ENCODE data around the gene DYNLT1. TPM values are rescaled to one million over a fixed set of nuclear protein-coding genes. Genes with fewer than 3 reads are reported as not detected.

The DYNLT1 gene
- total RNA-seq, 6 experiments from 2014 or later = 163 to 185 (median 170) TPM

DNA sequence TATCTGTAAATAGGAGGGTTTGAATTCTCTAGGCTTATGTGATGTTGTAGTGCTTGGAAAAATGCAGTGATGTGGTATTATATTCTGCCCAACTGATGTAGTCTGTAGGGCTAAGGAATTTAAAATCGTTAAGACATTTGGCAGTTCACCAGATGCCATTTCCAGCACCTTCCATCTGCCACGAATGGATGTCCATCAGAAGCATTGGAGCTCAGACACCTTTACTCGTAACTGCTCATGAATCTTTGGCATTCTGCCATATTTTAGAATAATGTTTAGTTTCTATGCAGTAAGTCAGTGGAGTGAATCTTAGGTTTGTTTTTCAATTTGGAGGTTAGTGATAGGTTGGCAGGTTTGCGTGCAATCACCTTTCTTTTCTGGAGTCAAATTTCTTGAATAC, 3.0 kb upstream of the DYNLT1 start:
- H3K4me1 Mint-ChIP-seq (ENCODE audit: low read depth) = peaks cover 61% of the 10 kb centered on the region
- TF ChIP-seq, protein P1, sequence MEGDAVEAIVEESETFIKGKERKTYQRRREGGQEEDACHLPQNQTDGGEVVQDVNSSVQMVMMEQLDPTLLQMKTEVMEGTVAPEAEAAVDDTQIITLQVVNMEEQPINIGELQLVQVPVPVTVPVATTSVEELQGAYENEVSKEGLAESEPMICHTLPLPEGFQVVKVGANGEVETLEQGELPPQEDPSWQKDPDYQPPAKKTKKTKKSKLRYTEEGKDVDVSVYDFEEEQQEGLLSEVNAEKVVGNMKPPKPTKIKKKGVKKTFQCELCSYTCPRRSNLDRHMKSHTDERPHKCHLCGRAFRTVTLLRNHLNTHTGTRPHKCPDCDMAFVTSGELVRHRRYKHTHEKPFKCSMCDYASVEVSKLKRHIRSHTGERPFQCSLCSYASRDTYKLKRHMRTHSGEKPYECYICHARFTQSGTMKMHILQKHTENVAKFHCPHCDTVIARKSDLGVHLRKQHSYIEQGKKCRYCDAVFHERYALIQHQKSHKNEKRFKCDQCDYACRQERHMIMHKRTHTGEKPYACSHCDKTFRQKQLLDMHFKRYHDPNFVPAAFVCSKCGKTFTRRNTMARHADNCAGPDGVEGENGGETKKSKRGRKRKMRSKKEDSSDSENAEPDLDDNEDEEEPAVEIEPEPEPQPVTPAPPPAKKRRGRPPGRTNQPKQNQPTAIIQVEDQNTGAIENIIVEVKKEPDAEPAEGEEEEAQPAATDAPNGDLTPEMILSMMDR (IDR thresholded peaks at IDR 0.05) = no peak
- H3K4me3 Mint-ChIP-seq = no peak overlapping the region; the same call in 1 of the 2 replicates
- no peaks in the 10 kb centered on the region for H3K9me3 Mint-ChIP-seq
- peaks cover 17% of the 10 kb centered on the region for H3K36me3 Mint-ChIP-seq (ENCODE audit: low read depth)
- peak overlapping the region; percentile 65 for H3K27ac Mint-ChIP-seq
- peaks cover 2% of the 10 kb centered on the region; the same call in 1 of the 2 replicates for H3K27me3 Mint-ChIP-seq (ENCODE audit: insufficient read depth)
- DNase-seq = no peak

DNA sequence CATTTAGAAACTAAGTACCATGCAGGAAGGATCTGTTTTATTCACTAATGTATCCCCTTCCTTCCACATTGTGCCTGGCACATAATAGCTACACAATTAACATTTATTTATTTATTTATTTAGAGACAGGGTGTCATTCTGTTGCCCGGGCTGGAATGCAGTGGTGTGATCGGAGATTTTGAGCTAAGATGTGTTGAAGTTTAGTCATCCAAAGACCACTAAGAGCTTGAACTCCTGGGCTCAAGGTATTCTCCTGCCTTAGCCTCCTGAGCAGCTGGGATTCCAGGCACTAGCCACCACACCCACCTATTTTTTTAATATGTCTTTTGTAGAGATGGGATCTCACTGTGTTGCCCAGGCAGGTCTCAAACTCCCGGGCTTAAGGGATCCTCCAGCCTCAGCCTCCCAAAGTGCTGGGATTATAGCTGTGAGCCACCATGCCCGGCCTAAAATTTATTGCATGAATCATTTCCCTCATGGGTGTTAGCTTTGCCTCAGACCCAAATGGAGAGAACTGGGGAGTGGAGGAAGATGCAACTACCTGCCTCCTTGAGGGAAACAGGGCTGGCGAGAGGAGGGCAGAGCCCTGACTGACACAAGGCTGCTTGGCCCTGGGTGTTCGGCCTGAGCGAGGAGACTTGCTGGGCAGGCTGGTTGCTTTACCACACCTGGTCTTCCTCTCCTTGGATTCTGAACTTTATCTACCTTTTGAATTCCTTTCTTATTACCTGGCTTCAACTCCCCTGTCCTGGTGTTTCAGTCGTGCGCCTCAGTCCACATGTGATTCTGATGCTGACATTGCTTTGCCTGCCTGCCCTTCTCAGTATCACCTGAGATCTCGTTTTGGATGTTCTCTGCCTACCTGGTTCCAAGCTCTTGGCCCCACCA, 1.7 kb upstream of the DYNLT1 start:
- H3K9me3 Mint-ChIP-seq = no peaks in the 10 kb centered on the region
- H3K4me3 Mint-ChIP-seq = peak overlapping the region; percentile 92
- peaks cover 2% of the 10 kb centered on the region; the same call in 1 of the 2 replicates for H3K27me3 Mint-ChIP-seq (ENCODE audit: insufficient read depth)
- peaks cover 23% of the 10 kb centered on the region for H3K36me3 Mint-ChIP-seq (ENCODE audit: low read depth)
- TF ChIP-seq, protein P1 (IDR thresholded peaks at IDR 0.05) = no peak
- peaks cover 72% of the 10 kb centered on the region for H3K4me1 Mint-ChIP-seq (ENCODE audit: low read depth)
- DNase-seq = no peak
- H3K27ac Mint-ChIP-seq = peak overlapping the region; percentile 89

DNA sequence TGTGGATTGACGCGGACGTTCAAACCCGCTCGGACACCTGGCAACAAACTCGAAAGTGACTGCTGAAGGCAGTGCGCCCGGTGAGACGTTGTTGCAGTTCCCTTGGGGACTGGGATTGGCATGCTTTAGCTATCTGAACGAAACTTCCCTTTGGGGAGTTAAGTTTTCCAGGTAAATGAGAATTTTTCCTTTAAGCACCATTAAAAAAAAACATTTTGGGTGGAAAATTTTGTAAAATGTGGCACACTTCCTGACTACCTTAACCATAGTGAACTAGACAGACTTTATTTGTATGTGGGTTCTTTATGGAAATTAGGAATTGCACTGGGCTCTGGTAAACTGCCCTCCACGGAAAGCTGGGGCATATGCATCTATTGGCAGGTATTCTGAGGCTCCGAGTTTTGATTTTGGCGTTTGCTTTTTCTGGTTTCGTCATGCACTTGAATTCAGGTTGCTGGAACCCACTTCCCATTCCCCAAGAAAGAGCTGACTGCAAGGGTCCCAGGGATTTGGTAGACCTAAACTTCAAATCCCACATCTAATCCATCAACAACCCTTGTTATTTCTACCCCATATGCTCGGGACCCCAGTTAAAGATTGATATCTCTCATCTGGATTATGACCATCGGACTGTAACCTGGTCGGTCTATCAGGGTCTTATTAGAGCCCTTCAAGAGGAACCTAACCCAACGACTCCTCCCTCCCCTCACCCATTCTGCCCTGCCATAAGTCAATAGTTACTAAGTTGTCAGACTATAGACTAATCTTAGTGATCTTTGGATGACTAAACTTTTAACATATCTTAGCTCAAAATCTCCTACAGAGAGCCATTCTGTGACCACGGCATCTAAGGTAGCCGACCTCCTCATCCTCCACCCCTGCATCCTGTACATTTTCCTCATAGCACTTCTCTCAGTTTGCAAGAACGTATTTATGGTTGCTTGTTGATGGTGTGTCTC, 800 bp upstream of the DYNLT1 start:
- H3K27me3 Mint-ChIP-seq (ENCODE audit: insufficient read depth) = peaks cover 2% of the 10 kb centered on the region; the same call in 1 of the 2 replicates
- H3K4me1 Mint-ChIP-seq (ENCODE audit: low read depth) = peaks cover 81% of the 10 kb centered on the region
- H3K9me3 Mint-ChIP-seq = no peaks in the 10 kb centered on the region
- peaks cover 27% of the 10 kb centered on the region for H3K36me3 Mint-ChIP-seq (ENCODE audit: low read depth)
- no peak for DNase-seq
- H3K4me3 Mint-ChIP-seq = peak overlapping the region; percentile 92
- TF ChIP-seq, protein P1 (IDR thresholded peaks at IDR 0.05) = no peak
- H3K27ac Mint-ChIP-seq = peak overlapping the region; percentile 89

DNA sequence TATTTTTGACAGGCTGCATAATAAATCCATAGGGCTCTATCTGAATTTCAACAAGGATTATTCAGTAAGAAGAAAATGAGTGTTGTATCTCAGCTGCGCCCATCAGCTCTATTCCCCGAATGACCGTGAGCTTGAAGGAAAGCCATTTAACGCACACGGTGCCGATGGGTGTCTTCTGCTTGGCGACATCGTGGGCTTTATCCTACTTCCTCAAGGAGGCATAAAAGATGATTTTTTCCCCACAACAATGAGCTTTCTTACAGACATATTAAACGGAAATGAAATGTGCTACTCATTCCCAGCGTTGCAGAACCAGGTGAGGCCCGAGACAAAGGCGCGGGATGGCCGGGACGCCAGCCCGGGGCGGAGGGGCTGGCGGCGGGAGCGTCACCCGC, 710 bp downstream of the DYNLT1 start:
- no peak for DNase-seq
- Mint-ChIP-seq H3K27me3 (ENCODE audit: insufficient read depth) (peaks cover 2% of the 10 kb centered on the region; the same call in 1 of the 2 replicates), H3K9me3 (no peaks in the 10 kb centered on the region), H3K36me3 (ENCODE audit: low read depth) (peaks cover 36% of the 10 kb centered on the region), H3K4me1 (ENCODE audit: low read depth) (peaks cover 80% of the 10 kb centered on the region), H3K4me3 (peak overlapping the region; percentile 98), H3K27ac (peak overlapping the region; percentile 96)
- TF ChIP-seq, protein P1 (IDR thresholded peaks at IDR 0.05) = no peak

DNA sequence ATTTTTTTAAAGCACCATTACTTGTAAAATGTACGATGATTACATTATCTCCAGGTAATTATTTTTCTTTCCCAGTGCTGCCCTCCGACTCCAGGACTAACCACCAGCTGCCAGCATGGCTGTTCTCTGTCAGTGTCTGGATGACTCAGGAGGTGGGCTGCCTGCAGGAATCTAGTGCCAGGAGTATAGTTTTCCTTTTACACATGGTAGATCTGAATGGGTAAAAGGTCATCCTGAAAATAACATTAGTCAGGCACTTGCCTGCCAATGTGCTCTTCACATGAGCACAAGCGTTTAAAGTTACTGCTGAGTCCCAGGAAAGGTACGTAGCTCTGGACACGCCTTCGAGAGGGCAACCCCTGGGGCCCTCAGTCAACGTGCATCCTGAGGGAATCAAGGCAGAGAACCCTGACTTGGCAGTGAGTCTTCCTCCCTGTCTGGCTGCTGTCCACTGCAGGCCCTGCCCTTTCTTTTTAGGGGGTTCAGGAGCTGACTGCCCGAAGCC, 2.4 kb downstream of the DYNLT1 start:
- peaks cover 2% of the 10 kb centered on the region; the same call in 1 of the 2 replicates for H3K27me3 Mint-ChIP-seq (ENCODE audit: insufficient read depth)
- H3K27ac Mint-ChIP-seq = peak overlapping the region; percentile 96
- H3K9me3 Mint-ChIP-seq = no peaks in the 10 kb centered on the region
- DNase-seq = peak; percentile 96
- H3K36me3 Mint-ChIP-seq (ENCODE audit: low read depth) = peaks cover 38% of the 10 kb centered on the region
- TF ChIP-seq, protein P1 (IDR thresholded peaks at IDR 0.05) = no peak
- H3K4me3 Mint-ChIP-seq = peak overlapping the region; percentile 98
- peaks cover 71% of the 10 kb centered on the region for H3K4me1 Mint-ChIP-seq (ENCODE audit: low read depth)
